Naive thymus-derived CD4-positive, alpha-beta T cell (primary cell): ENCODE measurements around the gene SLC35F2. TPM values are rescaled to one million over a fixed set of nuclear protein-coding genes. Genes with fewer than 3 reads are reported as not detected.

Experiments used
- ATAC-seq: fragments of 150-1000 bp; cut with Tn5 transposase; 2 replicates; pipeline ENCODE4 v1.10.0; 2021; ENCODE audit warnings: mild to moderate bottlenecking, moderate library complexity
- CTCF ChIA-PET: fragments of 350-600 bp; sonication (Branson Sonifier 250); formaldehyde crosslinking; loops from one replicate; lab custom pipeline; 2021; ENCODE audit warnings: antibody characterized with exemption; lab: Charles Lee
- POLR2A ChIA-PET: fragments of 350-600 bp; sonication (Branson Sonifier 250); formaldehyde crosslinking; loops from one replicate; lab custom pipeline; 2021; ENCODE audit warnings: antibody characterized with exemption, inconsistent platforms; lab: Charles Lee
- DNase-seq, 9 donors: peaks; one replicate each; pipeline versions ENCODE4 v3.0.0 to v3.0.0-alpha.2; 2020 to 2022; ENCODE audit warnings: mixed read lengths in 1 of 9
- H3K27ac ChIP-seq: one replicate; pipeline ENCODE4 v1.7.0; 2013; ENCODE audit warnings: mild to moderate bottlenecking, low read depth, low read length, moderate library complexity
- H3K27me3 ChIP-seq, 2 donors: one replicate each; pipeline ENCODE4 v1.7.0; 2013; ENCODE audit warnings: low read length in 2 of 2, mild to moderate bottlenecking in 2 of 2, moderate library complexity in 2 of 2; ENCODE audit not compliant: control insufficient read depth in 2 of 2, insufficient read depth in 2 of 2
- H3K36me3 ChIP-seq, 3 experiments: 1 replicate in 2 of 3; 2 replicates in 1 of 3; pipeline ENCODE4 v1.7.0; 2013; ENCODE audit warnings: low read length in 3 of 3, mild to moderate bottlenecking in 3 of 3, moderate library complexity in 1 of 3; ENCODE audit not compliant: insufficient read depth in 3 of 3, control insufficient read depth in 2 of 3
- H3K4me1 ChIP-seq, 2 donors: one replicate each; pipeline ENCODE4 v1.7.0; 2013; ENCODE audit warnings: low read length in 2 of 2, mild to moderate bottlenecking in 2 of 2, moderate library complexity in 1 of 2; ENCODE audit not compliant: control insufficient read depth in 2 of 2, insufficient read depth in 2 of 2
- H3K4me3 ChIP-seq: 2 replicates; pipeline ENCODE4 v1.7.0; 2013; ENCODE audit warnings: mild to moderate bottlenecking, low read length
- H3K9me3 ChIP-seq, 3 experiments: 1 replicate in 2 of 3; 2 replicates in 1 of 3; pipeline ENCODE4 v1.7.0; 2013; ENCODE audit warnings: low read length in 3 of 3; ENCODE audit not compliant: control insufficient read depth in 2 of 3
- H3K27ac Mint-ChIP-seq, 9 donors: one replicate each; pipeline ENCODE4 v1.8.0; 2020 to 2022; ENCODE audit warnings: mixed read lengths in 9 of 9, mild to moderate bottlenecking in 8 of 9, moderate library complexity in 5 of 9, inconsistent platforms in 2 of 9
- H3K27me3 Mint-ChIP-seq, 5 donors: one replicate each; pipeline ENCODE4 v1.8.0; 2021 to 2022; ENCODE audit warnings: mixed read lengths in 5 of 5, mild to moderate bottlenecking in 1 of 5
- H3K36me3 Mint-ChIP-seq, 5 donors: one replicate each; pipeline ENCODE4 v1.8.0; 2020 to 2022; ENCODE audit warnings: mixed read lengths in 5 of 5, mild to moderate bottlenecking in 3 of 5, inconsistent platforms in 1 of 5
- H3K4me1 Mint-ChIP-seq, 7 donors: one replicate each; pipeline ENCODE4 v1.8.0; 2020 to 2022; ENCODE audit warnings: mixed read lengths in 7 of 7, mild to moderate bottlenecking in 3 of 7, inconsistent platforms in 1 of 7
- H3K4me3 Mint-ChIP-seq, 10 donors: one replicate each; pipeline ENCODE4 v1.8.0; 2020 to 2022; ENCODE audit warnings: mild to moderate bottlenecking in 10 of 10, mixed read lengths in 10 of 10, moderate library complexity in 6 of 10, inconsistent platforms in 2 of 10
- H3K9me3 Mint-ChIP-seq, 11 donors: one replicate each; pipeline ENCODE4 v1.8.0; 2020 to 2022; ENCODE audit warnings: mixed read lengths in 11 of 11, mild to moderate bottlenecking in 4 of 11, inconsistent platforms in 1 of 11, moderate library complexity in 1 of 11
- intact Hi-C, 2 donors: fragments of 100-400 bp; cut with micrococcal nuclease; formaldehyde crosslinking; loops; one replicate each; pipeline ENCODE4 v1.15.1; 2023
- polyA plus RNA-seq, 2 donors: library from polyadenylated mRNA; unstranded; fragments of 300-500 nt; fragmentation: Illumina TruSeq; gene quantifications; one replicate each; pipeline ENCODE4 v1.2.3, GENCODE V29; 2021
- total RNA-seq, 6 experiments: library from RNA in 5 of 6; stranded (reverse) in 5 of 6; gene quantifications; 1 replicate in 5 of 6; 2 replicates in 1 of 6; pipeline ENCODE4 v1.2.3 and lab custom pipeline; 2021 to 2026

Gene SLC35F2
- total and polyA plus RNA-seq, 7 experiments from 2014 or later = 3.7 to 8.9 (median 4.2) TPM

DNA sequence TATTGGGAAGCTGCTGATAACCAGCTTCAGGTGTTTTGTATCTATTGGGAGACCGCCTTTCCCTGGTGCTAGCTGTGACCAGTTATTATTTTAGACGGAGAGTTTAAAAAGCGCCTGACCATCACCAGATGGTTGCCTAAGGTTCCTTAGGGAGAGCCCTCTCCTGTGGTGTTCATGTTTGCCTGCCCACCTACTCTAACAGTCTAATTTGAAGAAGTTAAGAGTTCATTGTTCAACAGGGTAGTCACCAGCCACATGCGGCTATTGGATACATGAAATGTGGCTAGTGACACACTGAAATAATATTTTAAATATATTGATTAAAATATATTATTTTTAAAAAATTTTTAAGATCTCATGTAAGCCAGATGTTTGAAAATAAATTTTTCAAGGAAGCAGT, 75.5 kb downstream of the SLC35F2 start:
- H3K36me3 ChIP-seq = no peaks in the 10 kb centered on the region
- H3K4me1 ChIP-seq = no peaks in the 10 kb centered on the region
- Mint-ChIP-seq H3K27ac (no peak overlapping the region), H3K4me1 (no peaks in the 10 kb centered on the region), H3K27me3 (peaks cover 0 to 10% (median 2%) of the 10 kb centered on the region in 5 donors), H3K4me3 (no peak overlapping the region), H3K9me3 (peaks cover 0 to 1% (median 0%) of the 10 kb centered on the region in 11 donors), H3K36me3 (no peaks in the 10 kb centered on the region)
- CTCF ChIA-PET = no interaction called here
- POLR2A ChIA-PET = no interaction called here
- no peak for DNase-seq
- intact Hi-C loops = no loop called here
- no peaks in the 10 kb centered on the region for H3K9me3 ChIP-seq
- ATAC-seq = no peak
- no peak overlapping the region for H3K27ac ChIP-seq
- no peak overlapping the region for H3K4me3 ChIP-seq
- H3K27me3 ChIP-seq = no peaks in the 10 kb centered on the region

DNA sequence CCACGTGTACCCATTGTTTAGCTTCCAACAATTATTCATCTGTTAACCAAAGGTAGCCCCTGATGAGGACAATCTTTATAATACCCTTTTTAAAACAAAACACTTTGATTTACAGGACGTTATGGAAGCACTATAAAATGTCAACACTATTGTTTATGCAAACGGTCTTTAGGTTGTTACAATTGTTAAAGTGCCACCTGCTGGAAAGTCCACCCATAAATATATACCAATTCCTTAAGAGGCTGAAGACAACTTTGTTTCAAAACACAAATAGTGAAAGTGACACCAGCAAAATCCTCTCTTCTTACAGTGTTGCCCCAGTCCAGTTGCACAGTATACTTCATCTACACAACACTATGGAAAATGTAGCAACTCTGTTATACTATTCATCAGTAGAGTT, 77.8 kb downstream of the SLC35F2 start:
- H3K36me3 Mint-ChIP-seq = no peaks in the 10 kb centered on the region
- no peak overlapping the region for H3K27ac Mint-ChIP-seq
- intact Hi-C loops = no loop called here
- POLR2A ChIA-PET = no interaction called here
- H3K27me3 Mint-ChIP-seq = peaks cover 0 to 10% (median 2%) of the 10 kb centered on the region in 5 donors
- DNase-seq (no peak), ATAC-seq (no peak)
- Histone ChIP-seq H3K4me3 (no peak overlapping the region), H3K4me1 (no peaks in the 10 kb centered on the region), H3K27ac (no peak overlapping the region), H3K9me3 (no peaks in the 10 kb centered on the region), H3K36me3 (no peaks in the 10 kb centered on the region), H3K27me3 (no peaks in the 10 kb centered on the region)
- H3K4me1 Mint-ChIP-seq = no peaks in the 10 kb centered on the region
- H3K4me3 Mint-ChIP-seq = no peak overlapping the region
- CTCF ChIA-PET = no interaction called here
- peaks cover 0 to 1% (median 0%) of the 10 kb centered on the region in 11 donors for H3K9me3 Mint-ChIP-seq

DNA sequence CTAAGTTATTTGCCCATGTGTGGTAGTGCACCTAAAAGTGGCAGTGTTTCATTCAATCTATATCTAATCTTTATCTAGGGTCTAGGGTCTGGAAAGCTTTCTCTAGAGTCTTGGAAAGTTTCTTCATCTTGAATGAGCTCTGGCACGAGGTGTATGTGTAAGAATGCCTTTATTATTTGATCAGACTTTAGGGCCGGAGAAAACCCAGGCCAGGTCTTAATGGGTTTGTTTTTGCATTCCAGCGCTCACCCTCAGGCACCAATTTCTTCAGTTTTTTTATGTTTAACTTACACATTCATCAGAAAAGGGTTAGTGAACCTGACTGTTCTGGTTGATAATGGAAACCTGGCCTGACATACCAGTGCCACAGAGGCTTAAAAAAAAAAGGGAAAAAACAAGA, 78.5 kb downstream of the SLC35F2 start:
- ATAC-seq (no peak), DNase-seq (no peak)
- Mint-ChIP-seq H3K36me3 (no peaks in the 10 kb centered on the region), H3K27ac (no peak overlapping the region), H3K4me3 (no peak overlapping the region), H3K9me3 (peaks cover 0 to 1% (median 0%) of the 10 kb centered on the region in 11 donors), H3K27me3 (peaks cover 0 to 10% (median 2%) of the 10 kb centered on the region in 5 donors), H3K4me1 (no peaks in the 10 kb centered on the region)
- Histone ChIP-seq H3K27me3 (no peaks in the 10 kb centered on the region), H3K9me3 (no peaks in the 10 kb centered on the region), H3K36me3 (no peaks in the 10 kb centered on the region), H3K27ac (no peak overlapping the region), H3K4me3 (no peak overlapping the region), H3K4me1 (no peaks in the 10 kb centered on the region)
- intact Hi-C loops = no loop called here
- POLR2A ChIA-PET = no interaction called here
- CTCF ChIA-PET = interaction anchor here (0.7 kb wide), 1 partner anchor 258 kb away, joined by 3 read pairs; no protein-coding TSS in a partner anchor

DNA sequence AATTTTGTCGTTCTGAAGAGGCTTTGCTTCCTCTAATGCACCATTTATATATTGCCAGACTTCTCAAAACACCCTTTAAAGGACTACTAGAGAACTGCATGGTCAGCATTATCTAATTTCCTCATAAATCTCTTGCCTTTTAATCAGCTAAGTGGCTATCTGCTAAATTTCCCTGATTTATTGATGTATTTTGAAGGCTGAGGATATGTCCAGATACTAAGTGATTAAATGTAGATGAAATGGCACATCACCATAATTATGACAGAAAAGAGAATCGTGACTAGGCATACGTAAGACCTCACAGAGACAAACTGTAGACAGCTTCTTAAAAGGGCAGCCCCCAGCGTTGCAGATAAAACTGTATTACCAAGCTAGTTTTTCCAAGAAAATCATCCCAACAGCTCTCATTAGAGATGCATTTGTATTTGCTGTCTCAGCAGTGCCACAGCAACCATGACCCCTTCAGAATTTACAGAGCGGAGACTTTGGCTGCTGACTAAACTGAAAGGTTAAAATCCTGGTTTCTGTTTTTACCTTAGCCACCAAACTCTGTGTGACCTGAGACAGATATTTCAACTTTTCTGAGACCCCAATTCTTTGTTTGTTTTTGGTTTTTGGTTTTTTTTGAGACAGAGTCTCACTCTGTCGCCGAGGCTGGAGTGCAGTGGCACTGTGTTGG, 79.6 kb downstream of the SLC35F2 start:
- H3K27ac ChIP-seq = no peak overlapping the region
- Mint-ChIP-seq H3K4me1 (no peaks in the 10 kb centered on the region), H3K27ac (no peak overlapping the region), H3K9me3 (peaks cover 0 to 1% (median 0%) of the 10 kb centered on the region in 11 donors), H3K4me3 (no peak overlapping the region), H3K27me3 (peaks cover 0 to 10% (median 2%) of the 10 kb centered on the region in 5 donors), H3K36me3 (no peaks in the 10 kb centered on the region)
- H3K36me3 ChIP-seq = no peaks in the 10 kb centered on the region
- CTCF ChIA-PET = no interaction called here
- intact Hi-C loops = no loop called here
- H3K4me3 ChIP-seq = no peak overlapping the region
- no peaks in the 10 kb centered on the region for H3K27me3 ChIP-seq
- ATAC-seq = no peak
- POLR2A ChIA-PET = no interaction called here
- H3K4me1 ChIP-seq = no peaks in the 10 kb centered on the region
- no peak for DNase-seq
- H3K9me3 ChIP-seq = no peaks in the 10 kb centered on the region

DNA sequence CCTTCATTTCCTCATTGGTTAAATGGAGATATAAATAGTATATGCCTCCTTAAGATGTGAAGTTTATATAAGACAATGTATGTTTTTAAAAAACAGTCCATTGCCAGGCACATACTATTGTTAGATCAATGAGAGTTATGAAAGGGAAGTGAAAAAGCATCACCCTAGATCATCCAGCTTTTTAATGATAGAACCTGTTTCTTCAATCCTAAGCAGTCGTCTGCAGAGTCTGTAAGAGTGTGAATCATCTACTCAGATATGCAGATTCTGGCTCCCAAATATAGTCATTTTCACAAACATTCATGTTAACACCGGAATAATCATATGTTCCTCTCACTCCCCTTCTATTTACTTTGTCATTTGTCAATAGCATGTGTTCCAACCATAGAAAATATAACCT, 81.5 kb downstream of the SLC35F2 start:
- Histone ChIP-seq H3K27ac (no peak overlapping the region), H3K4me1 (no peaks in the 10 kb centered on the region), H3K36me3 (no peaks in the 10 kb centered on the region), H3K9me3 (no peaks in the 10 kb centered on the region), H3K4me3 (no peak overlapping the region), H3K27me3 (no peaks in the 10 kb centered on the region)
- peaks cover 0 to 1% (median 0%) of the 10 kb centered on the region in 11 donors for H3K9me3 Mint-ChIP-seq
- ATAC-seq = no peak
- no peak overlapping the region for H3K27ac Mint-ChIP-seq
- ChIA-PET POLR2A (no interaction called here), CTCF (no interaction called here)
- no peaks in the 10 kb centered on the region for H3K36me3 Mint-ChIP-seq
- peaks cover 0 to 14% (median 2%) of the 10 kb centered on the region in 5 donors for H3K27me3 Mint-ChIP-seq
- DNase-seq = no peak
- no peak overlapping the region for H3K4me3 Mint-ChIP-seq
- H3K4me1 Mint-ChIP-seq = no peaks in the 10 kb centered on the region
- intact Hi-C loops = no loop called here

DNA sequence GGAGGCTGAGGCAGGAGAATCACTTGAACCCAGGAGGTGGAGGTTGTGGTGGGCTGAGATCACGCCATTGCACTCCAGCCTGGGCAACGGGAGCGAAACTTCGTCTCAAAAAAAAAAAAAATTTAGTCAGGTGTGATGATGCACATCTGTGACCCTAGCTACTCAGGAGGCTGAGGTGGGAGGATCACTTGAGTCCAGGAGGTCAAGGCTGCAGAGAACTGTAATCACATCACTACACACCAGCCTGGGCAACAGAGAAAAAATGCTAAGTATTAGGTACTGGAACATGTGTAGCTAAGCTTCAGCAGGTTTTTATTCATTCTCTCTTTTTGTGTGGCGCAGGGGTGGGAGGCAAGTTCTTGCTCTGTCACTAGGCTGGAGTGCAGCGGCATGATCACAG, 82.5 kb downstream of the SLC35F2 start:
- Mint-ChIP-seq H3K9me3 (peaks cover 0 to 1% (median 0%) of the 10 kb centered on the region in 11 donors), H3K4me3 (no peak overlapping the region), H3K27me3 (peaks cover 0 to 20% (median 2%) of the 10 kb centered on the region in 5 donors), H3K4me1 (no peaks in the 10 kb centered on the region), H3K27ac (no peak overlapping the region), H3K36me3 (no peaks in the 10 kb centered on the region)
- Histone ChIP-seq H3K27ac (no peak overlapping the region), H3K36me3 (no peaks in the 10 kb centered on the region), H3K4me3 (no peak overlapping the region), H3K4me1 (no peaks in the 10 kb centered on the region), H3K27me3 (no peaks in the 10 kb centered on the region), H3K9me3 (no peaks in the 10 kb centered on the region)
- ChIA-PET POLR2A (no interaction called here), CTCF (interaction anchor here (0.7 kb wide), 1 partner anchor 66 kb away, joined by 4 read pairs; no protein-coding TSS in a partner anchor)
- intact Hi-C loops = no loop called here
- ATAC-seq (no peak), DNase-seq (no peak)

DNA sequence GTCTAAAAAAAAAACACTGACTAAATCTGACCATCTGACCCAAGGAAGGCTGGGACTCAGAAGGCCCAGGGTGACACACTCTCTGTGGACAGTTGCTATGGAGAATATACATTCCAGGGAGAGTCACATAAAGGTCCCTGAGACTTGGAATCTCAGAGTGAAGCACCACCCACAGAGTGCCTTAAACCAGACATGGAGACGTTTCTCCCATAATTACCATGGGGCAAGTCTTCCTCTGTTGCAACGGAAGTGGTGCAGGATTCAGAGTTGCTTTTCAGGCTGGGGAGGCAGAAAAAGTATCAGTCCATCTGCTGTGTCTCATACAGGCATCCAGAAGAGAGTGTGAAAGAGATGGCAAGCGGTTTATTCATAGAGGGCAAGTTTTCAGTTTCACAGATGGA, 88.0 kb downstream of the SLC35F2 start:
- DNase-seq = no peak
- no peak overlapping the region for H3K4me3 ChIP-seq
- Mint-ChIP-seq H3K9me3 (no peaks in the 10 kb centered on the region), H3K4me1 (peaks cover 0 to 2% (median 0%) of the 10 kb centered on the region in 7 donors), H3K27ac (no peak overlapping the region), H3K4me3 (no peak overlapping the region), H3K36me3 (no peaks in the 10 kb centered on the region), H3K27me3 (peaks cover 0 to 16% (median 10%) of the 10 kb centered on the region in 5 donors)
- H3K27ac ChIP-seq = no peak overlapping the region
- H3K36me3 ChIP-seq = no peaks in the 10 kb centered on the region
- ChIA-PET POLR2A (no interaction called here), CTCF (interaction anchor here (1.2 kb wide), 1 partner anchor 207 kb away, joined by 4 read pairs; no protein-coding TSS in a partner anchor)
- ATAC-seq = no peak
- intact Hi-C loops = loop anchor here in 1 of 2 donors (1.0 to 5.0 kb wide), 4 partner anchors 30 to 221 kb away; no protein-coding TSS in a partner anchor
- no peaks in the 10 kb centered on the region for H3K27me3 ChIP-seq
- no peaks in the 10 kb centered on the region for H3K4me1 ChIP-seq
- no peaks in the 10 kb centered on the region for H3K9me3 ChIP-seq
